PC-3 (cell line): ENCODE measurements around the gene KCND3.

Source experiments
- EZH2 ChIP-seq: fragments of 300-600 bp; sonication (generic); IDR thresholded peaks from one replicate; pipeline ENCODE4 v1.6.1; 2017; ENCODE audit warnings: antibody characterized with exemption, mild to moderate bottlenecking, low read length; ENCODE audit not compliant: unreplicated experiment
- EZH2phosphoT487 ChIP-seq: fragments of 300-600 bp; sonication (generic); IDR thresholded peaks from 2 replicates; pipeline ENCODE4 v1.6.1; 2018; ENCODE audit warnings: mild to moderate bottlenecking, antibody characterized with exemption, low read length, borderline replicate concordance
- TF ChIP-seq, protein P1 (sequence below): fragments of 300-600 bp; sonication (generic); conservative IDR thresholded peaks from 2 replicates; pipeline ENCODE4 v1.5.1; 2017; ENCODE audit warnings: antibody characterized with exemption, low read depth, mild to moderate bottlenecking, low read length

DNA sequence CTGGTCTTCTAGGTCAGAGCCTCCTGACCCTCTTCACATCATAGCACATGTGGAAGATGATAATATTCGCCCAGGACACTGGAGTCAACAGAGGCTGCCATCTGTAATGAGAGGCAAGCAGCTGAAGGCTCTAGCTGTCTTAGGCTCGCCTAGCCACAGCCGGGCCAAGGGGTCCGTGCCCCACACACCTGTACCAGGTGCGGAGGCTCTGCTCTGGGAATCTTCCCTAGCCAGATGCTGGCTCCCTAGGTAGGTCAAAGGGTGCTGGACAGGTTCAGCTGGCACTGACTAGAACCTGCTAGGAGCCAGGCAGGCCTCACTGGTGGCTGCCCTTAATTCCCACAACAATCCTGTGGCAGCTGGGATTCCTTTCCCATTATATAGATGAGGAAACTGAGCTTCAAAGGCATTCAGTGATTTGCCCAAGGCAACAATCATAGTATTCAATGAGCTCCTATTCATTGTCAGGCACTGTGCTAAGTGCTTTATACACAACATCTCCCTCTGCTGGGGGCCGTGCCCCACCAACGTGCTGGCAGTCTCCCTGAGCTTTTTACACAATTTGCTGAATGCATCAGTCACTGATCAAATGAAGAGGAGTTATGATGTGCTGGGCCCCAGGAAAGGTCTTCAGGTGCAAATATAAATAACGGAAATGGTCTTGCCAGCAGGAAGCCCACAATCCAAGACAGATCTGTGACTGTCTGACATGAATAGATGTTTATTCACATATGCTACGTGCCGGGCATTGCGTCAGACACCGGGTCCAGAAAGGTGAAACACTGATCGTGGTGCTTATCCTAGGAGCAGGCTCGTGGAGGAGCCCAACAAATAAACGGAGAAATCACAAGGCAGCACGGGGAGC lies 175.8 kb downstream of the KCND3 start:
- TF ChIP-seq, protein P1, sequence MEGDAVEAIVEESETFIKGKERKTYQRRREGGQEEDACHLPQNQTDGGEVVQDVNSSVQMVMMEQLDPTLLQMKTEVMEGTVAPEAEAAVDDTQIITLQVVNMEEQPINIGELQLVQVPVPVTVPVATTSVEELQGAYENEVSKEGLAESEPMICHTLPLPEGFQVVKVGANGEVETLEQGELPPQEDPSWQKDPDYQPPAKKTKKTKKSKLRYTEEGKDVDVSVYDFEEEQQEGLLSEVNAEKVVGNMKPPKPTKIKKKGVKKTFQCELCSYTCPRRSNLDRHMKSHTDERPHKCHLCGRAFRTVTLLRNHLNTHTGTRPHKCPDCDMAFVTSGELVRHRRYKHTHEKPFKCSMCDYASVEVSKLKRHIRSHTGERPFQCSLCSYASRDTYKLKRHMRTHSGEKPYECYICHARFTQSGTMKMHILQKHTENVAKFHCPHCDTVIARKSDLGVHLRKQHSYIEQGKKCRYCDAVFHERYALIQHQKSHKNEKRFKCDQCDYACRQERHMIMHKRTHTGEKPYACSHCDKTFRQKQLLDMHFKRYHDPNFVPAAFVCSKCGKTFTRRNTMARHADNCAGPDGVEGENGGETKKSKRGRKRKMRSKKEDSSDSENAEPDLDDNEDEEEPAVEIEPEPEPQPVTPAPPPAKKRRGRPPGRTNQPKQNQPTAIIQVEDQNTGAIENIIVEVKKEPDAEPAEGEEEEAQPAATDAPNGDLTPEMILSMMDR, result peak; percentile 31
- TF ChIP-seq EZH2, result no peak
- TF ChIP-seq EZH2phosphoT487, result no peak
